Muscle of back (tissue), 11 donors: ENCODE results near the gene WWOX. TPM values are rescaled to one million over a fixed set of nuclear protein-coding genes. Genes with fewer than 3 reads are reported as not detected.

Experiments
- DNase-seq, 3 donors: peaks; one replicate each; pipeline versions ENCODE4 v3.0.0 to v3.0.0-alpha.2; 2013
- polyA plus RNA-seq, 10 donors: library from polyadenylated mRNA; unstranded; fragments of 120-200 nt; gene quantifications; one replicate each; pipeline ENCODE4 v1.2.1, GENCODE V29; 2013; ENCODE audit not compliant: insufficient read length in 10 of 10

The WWOX gene
- polyA plus RNA-seq, 10 donors: 7.8 to 14.7 (median 12.8) TPM

DNA sequence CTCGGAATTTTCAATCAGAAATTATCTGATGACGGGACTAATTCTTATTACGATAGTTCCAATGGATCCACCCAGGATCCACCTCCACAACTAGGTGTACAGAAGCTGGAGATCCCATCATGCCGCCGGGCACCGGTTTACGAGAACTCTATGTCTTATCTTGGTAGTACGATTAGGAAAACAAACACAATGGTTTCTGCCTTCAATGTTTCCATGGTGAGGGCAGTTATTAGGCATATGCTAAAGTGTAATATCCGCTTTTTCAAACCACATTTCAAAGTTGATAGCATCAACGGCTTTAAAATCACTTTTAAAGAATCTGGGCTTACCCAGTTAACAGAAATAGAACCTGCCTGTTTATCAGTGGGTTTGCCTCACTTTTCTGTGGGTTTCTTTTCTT, 795.4 kb downstream of the WWOX start:
- DNase-seq: no peak

DNA sequence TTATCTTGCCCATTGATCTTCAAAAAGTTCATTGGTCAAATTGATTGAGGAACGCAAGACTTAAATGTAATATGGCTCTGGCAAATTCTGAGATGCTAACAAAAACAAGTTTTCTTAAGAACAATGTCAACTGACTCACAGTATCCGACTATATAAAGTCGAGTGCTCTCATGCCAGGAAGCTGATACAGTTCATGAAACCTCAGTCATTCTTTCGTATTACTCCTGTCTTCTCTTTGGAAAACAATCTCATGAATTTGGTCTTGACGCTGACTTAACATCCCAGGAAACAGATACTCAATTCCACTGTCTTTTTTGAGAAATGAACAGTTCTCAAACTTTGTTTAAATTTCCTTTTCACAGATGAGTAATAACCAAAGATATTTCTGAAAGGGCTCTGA, 796.2 kb downstream of the WWOX start:
- no peak for DNase-seq

DNA sequence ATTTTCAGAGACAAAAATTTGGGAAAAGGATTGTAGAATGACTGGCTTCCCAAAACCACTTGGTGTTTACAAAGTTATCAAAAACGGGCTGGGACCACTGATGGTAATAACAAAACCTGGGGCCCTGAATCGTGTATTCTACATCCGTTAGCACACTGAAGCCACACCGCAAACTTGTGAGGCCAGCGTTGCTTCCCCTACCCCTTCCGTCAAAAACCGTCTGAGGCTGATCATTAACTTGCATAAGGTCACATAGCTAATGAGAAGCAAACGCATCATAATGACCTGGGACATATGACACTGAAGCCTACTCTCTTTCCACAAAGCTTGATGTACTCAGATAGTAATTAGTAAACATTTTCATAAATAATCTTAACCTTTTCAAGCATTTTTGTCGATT, 796.8 kb downstream of the WWOX start:
- no peak for DNase-seq

DNA sequence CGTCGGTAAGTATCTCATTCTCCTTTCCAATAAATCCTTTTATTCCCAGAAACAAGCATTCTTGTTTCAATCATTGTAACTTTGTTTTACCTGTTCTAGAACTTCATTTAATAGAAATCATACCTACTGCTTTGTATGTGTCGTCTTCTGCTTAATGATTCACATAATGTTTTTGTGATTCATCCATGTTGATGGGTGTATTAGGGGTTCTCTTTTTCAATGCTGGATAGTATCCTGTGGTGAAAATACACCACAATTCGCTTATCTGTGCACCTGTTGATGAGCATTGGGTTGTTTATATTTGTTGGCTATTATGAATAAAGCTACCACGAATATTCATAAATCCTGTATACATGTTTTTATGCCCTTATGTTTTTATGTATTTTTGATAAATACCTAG, 797.8 kb downstream of the WWOX start:
- no peak for DNase-seq

DNA sequence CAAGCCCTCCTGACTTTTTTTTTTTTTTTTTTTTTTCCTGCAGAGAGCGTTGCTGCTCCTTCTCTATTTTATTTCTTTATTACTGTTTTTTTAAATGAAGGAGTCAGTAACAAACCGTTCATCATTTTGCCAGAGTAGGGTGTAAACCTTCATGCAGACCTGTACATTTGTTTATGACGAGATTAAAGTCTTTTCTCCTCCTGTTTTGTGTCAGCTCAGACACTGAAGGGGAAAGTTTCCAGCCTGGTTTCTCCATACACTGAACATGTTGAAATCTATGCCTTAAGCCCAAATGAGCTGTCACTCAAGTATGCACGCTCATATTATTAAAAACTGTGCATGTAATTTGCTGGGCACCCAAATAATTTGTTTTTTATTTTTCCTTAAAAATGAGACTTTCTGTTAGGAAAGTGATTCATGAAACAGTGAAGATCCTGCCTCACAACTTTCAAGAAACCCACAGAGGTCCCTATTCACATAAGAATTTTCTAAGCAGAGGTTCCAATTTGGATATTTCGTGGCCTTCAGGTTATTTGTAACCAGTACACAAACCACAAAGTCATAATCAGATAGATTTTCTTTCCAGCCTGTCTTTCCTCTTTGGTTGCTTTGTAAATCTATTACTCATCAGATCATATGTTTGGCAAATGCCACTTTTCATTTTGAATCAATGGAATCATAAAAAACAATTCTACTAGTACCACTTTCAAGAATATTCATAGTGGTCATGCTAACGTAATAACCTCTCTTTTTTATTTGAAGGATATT, 800.8 kb downstream of the WWOX start:
- no peak for DNase-seq

DNA sequence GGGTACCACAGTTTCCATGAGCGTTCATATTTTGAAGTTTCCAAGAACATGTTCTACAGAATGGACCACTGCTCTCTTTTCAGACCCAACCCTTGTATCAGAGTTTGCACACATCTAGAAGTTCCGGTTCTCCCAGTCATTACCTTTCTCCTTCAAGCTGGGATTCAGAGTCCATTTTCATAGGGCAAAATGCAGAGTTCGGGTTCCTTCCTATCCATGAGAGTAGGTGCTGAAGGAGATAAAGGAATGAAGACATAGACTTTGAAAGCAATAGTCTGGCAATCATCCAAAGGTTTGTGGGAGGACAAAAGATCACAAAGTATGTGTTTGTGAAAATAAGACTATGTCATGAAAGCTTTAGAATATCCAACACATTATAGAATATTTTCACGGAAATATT, 801.5 kb downstream of the WWOX start:
- no peak for DNase-seq

DNA sequence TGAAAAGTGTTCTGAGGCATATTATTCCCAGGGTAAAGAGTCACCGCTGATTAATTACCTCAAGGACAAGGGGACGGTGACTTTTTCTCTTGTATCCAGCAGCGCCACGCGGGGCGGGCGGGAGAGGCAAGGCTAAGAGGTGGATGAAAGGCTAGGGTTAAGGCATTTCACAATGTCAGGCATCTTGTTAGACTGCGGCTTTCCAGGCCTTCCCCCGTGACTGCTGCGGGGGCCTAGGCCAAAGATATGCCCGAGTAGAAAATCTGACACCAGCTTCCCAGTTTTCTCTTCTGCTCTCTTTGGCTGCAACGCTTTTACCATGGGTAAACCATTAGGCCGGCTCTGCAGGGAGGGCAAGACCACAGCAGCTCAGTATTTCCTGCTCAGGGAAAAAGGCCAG, 802.9 kb downstream of the WWOX start:
- no peak for DNase-seq

DNA sequence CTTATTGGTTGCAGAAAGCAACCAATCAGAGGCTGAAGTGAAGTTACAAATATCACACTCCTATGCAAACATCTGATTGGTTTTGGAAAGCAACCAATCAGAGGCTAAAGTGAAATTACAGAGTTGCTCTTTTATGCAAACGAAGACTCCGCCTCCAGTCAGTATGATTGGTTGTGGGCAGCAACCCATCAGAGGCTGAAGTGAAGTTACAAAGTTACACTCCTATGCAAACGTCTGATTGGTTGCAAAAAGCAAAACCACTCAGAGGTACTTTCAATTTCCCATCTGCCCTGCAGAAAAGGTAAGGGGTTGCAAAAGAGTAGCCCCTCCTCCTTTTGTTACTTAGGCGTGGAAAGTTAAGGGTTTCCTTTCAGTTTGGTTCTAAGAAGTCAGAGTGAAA, 803.8 kb downstream of the WWOX start:
- DNase-seq: no peak

DNA sequence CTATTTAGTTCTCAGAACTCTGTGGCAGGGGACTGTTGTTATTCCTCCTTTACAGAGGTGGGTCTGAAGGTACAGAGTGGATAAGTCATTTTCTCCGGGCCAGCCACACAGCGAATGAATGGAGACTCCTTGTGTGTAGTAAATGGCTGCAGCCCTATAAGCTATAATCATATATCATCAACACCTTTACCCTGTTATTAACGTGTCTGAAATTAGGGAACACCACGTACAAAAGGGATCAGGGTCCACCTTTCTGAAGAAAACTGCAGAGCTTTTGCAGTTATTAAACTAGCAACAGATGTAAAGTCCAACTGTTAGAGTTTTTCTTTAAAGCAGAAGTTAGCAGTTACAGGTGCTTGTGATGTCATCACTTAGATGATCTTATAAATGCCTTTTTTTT, 804.4 kb downstream of the WWOX start:
- DNase-seq: no peak

DNA sequence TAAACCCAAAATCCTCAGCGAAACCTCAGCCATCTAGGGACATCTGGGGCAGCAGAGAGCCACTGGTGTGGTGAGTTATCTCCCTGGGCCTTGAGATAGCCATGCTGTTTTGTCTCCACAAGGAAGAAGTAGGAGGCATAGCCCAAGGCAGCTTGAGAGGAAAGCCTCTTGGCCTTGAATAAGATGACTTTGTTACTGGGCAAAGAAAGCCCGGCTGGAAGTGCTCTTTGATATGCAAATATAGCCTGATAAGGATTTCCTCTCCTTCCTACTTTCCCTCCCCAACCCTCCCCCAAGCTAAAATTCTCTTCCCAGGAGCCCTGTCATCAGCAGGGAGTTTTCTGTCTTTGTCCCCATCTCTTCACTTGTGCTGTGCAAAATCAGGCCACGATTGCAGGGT, 806.7 kb downstream of the WWOX start:
- DNase-seq: no peak

DNA sequence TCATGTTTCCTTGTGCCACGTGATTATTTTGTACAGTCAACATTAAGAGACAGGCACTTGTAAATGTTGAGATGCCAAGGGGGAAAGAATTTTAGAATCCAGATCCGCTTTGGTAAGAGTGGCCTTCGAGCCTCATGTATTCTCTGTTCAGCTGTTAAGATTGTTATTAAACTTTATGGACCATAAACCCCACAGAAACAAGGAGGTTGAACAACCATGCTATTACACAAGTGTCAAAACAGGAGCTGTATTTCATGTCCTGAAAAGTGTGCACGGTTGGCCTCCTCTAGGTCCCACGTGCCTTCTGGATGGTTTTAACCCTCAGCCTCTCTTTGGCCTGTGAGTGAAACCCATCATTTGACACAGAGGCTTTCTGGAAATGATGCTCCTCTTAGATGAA, 809.8 kb downstream of the WWOX start:
- no peak for DNase-seq

DNA sequence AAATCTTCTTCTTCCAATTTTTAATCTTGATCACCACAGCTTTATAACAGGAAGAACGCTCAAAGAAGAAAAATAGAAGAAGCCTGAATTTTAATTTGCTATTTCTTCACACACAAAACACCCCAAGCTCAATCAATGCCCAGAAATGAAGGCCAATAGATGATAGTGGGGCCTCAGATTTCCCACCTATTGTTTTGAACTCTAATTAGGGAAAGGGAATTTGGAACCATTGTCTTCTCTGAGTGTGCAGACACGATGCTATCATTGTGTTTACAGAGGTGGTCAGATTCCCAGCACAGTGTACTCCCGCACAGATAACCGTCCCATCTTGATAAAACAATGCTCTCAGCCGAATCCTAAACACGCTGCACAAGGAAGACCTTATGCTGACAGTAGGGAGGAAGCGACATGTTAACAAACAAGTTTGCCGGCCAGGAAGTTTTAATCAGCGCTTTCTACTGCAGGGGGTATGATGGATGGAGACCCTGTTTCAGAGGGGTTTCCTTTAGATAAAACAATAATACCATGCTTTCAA, 816.4 kb downstream of the WWOX start:
- DNase-seq: no peak

DNA sequence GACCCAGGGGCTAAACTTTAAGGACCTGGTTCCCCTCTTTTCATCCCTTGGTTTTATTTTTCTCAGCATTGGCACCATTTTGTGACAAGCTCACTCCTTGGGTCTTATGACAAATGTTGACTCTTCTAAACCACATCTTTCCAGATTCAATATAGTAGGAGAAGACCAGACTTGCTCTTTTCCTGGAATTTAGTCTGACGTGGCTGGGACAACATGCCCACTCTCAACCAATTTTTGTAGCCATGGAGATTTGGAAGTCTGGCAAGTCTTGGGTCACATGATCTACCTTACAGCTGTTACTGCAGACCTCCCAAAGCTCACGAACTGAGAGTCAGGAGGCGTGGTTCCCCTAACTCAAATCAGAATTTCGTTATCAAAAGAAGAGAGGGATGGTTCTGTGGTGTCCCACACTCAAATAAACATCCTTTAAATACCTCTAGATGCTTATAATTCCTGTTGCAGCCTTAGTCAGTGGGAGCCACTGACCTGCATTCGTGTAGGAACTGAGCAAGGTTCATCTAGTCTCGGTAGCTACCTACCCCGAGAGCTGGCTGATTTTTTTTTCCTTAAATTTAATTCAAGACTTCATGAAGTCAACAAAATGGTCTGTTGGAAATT, 817.6 kb downstream of the WWOX start:
- peak in 1 of 3 donors; percentile 50 for DNase-seq

DNA sequence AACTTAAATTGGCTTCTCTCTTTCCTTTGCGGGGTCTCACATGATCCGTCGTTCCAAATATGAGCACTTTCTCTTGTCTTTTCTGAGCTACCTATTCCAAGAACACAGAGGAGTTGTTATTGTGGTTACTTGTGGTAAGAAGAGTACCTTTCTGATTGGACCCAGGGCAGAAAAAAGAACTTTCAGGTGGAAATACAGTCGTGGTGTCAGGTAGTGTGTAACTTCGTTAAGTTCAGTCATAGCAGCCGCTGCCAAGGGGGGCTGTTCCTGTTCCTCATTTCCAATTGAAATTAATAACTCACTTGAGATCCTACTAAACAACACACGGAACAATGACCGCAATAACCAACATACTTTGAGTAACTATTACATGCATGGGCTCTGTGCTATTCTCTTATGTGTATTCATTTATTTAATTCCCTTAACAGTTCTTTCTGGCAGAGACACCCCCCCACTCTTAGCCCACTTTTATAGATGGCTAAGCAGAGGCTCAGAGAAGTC, 819.4 kb downstream of the WWOX start:
- no peak for DNase-seq

DNA sequence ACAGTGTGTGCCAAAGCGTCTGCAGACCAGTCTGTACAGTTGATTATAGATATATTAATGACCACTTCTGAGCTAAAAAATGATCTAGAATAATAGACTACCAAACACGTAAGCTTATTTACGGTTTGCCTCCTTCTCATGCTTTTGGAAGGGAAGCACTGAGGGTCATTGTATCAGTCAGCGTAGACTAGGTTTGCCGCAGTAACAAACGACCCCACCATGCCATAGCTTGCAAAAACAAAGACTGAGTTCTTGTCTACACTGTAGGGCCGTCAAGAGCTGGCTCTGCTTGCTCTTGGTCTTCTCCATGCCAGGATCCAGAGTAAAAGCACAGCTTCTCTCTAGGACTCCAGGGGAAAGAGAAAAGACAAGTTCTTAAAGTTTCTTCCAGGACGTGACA, 820.4 kb downstream of the WWOX start:
- DNase-seq: no peak

DNA sequence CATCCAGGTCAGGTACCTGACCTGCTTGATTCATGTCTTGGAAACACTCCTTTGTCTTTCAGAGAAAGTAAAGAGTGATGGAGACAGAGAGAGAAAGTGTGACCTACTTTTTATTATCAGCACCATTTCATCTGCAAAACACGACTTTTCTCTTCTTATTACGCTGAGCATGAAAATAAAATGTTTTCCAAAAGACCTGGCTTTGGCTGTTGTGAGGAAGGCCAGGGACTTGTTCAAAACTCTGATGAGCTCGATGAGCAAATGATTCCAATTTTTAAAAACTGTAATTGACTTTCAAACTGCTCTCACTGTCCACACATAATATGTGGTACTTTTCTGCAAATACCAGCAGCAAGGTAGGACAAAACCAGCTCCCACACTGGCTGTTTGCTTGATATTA, 821.2 kb downstream of the WWOX start:
- peak in 2 of 3 donors; percentile 34 to 49 for DNase-seq

DNA sequence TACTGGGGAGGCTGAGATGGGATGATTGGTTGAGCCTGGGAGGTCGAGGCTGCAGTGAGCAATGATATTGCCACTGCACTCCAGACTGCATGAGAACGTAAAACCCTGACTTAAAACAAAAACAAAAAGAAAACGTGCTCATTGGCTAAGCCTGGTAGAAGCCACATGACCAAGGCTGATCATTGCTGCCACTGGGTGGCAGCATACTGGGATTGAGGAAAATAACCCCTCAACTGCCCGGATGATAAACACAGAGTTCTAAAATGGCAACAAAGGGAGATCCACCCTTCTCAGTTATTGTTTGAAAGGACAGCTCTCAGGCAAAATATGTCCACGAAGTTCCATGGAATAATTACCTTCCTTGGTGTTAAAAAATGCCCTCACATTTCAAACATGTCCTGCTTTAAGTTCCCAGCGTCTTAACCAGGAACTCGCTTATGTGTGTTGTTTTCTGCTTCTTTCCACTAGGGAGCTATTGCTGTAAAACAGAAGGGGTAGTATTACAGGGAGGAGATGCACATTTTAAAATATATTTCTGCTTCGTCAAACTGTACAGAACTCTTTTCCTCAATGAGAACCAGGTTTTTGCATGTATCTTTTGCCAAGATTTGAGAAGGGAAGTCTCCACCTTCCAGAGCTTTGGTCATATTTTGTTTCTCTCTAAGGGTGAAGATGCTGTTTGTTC, 825.8 kb downstream of the WWOX start:
- peak; percentile 18 to 72 (median 38) for DNase-seq

DNA sequence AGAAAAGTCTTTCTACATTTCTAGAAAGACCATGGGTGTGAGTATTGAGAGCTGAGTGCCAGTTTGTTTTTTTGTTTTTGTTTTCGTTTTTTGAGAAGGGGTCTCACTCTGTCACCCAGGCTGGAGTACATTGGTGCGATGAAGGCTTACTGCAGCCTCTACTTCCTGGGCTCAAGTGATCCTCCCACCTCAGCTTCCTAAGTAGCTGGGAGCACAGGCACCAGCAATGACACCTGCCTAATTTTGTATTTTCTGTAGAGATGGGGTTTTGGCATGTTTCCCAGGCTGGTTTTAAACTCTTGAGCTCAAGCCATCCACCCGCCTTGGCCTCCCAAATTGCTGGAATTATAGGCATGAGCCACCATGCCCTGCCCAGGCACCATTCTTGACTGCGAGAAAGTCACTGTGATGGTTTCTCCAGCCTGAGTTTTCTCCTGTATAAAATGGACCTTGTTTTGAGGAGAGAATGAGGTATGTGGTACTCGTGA, 827.3 kb downstream of the WWOX start:
- DNase-seq: no peak

DNA sequence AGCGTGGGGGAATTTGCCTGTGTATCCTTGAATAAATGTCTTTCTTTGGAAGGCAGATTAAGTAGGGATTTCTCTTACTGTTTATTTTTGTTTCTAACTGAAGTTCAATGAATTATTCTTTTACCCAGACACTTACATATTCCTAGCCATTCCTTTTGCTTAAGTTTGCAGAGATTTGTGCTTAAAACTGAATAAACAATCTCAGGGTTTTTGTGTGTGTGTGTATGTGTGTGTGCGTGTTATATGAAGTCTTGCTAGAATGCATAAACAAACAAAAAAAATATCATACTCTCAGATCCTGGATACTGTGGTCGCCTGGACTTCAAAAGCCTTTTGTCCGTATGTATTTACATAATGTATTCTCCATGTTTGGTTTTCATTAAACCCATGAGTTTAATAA, 828.3 kb downstream of the WWOX start:
- peak in 1 of 3 donors; percentile 37 for DNase-seq

DNA sequence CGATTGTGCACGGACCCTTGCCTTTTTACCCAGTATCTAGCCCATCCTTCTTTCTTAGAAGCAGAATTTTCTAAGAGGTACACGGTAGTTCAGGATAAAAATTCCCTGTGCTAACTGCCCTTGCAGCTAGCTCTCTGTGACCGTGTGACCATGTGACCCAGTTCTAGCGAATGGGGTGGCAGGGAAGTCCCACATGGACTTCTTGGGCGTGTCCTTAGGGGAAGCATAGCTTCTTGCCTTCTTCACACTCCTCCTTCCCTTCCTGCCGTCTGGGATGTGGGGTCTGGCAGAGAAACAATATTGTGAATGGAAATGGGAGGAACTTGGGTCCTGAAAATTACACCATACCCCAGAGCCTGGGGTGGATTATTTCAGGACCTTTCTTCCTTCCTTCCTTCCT, 830.4 kb downstream of the WWOX start:
- DNase-seq: peak in 1 of 3 donors; percentile 52

DNA sequence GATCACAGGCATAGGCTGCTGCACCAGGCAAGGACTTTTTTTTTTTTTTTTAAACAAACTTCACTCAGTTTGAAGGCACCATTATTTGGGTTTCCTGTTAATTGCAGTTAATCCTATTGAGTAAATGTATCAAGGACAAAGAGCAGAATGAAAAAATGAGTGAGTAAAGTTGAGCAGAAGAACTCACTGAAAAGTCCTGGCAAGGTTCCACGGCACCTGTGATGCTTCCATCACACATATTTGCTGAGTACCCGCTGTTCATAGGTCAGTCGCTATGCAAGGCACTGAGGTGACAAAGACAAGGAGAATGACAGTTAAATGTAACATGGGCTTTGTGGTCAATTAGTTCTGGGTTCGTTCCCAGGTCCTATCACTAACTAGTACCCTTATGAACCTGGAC, 831.1 kb downstream of the WWOX start:
- DNase-seq: peak in 2 of 3 donors; percentile 25 to 26

DNA sequence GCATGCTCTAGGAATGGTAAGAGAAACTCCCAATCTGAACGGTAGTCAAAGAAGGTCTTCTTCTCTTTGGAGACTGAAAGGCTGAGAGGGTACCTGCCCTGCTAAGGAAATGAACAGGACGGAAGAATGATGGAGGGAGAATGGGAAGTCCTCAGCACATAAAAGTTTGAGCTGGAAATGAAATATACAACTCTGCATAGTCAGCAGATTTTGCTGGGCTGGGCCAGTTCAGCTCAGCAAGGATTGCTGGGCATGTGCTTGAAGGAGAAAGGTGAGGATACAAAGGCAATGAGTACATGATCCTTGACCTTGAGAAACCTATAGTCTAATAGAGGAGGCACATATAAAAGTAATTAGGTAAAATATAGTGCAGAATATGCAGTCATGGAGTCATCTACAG, 831.8 kb downstream of the WWOX start:
- no peak for DNase-seq

DNA sequence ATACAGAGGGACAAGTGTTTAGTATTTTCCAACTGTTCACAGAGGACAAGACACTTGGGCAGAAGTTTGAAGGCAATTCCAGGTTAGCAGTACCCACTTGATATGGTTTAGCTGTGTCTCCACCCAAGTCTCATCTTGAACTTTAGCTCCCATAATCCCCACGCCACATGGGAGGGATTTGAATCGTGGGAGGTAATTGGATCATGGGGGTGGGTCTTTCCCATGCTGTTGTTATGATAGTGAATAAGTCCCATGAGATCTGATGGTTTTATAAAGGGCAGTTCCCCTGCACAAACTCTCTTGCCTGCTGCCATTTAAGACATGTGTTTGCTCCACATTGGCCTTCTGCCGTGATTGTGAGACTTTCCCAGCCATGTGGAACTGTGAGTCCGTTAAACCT, 832.2 kb downstream of the WWOX start:
- no peak for DNase-seq
